HepG2 (cell line): ENCODE results near the gene TGM1.

Experiments used
- EP300 ChIP-seq, 3 experiments: sonication (generic) in 1 of 3; formaldehyde crosslinking in 1 of 3; IDR thresholded peaks; 2 replicates each; pipeline versions ENCODE4 v1.5.1 to v1.6.1; 2011 to 2020; ENCODE audit warnings: low read depth in 2 of 3, low read length in 2 of 3, borderline replicate concordance in 1 of 3, improper control_type of control experiment in 1 of 3, mild to moderate bottlenecking in 1 of 3, missing genetic modification reagents in 1 of 3, moderate library complexity in 1 of 3
- EZH2 ChIP-seq: conservative IDR thresholded peaks from 2 replicates; pipeline ENCODE4 v1.6.1; 2012; ENCODE audit warnings: mild to moderate bottlenecking, low read depth, low read length, moderate library complexity
- GABPA ChIP-seq, 2 experiments: IDR thresholded peaks; 2 replicates each; pipeline ENCODE4 v1.6.1; 2011 to 2016; ENCODE audit warnings: low read depth in 2 of 2, low read length in 1 of 2, missing biosample characterization in 1 of 2, missing genetic modification characterization in 1 of 2
- NFYB ChIP-seq: sonication (generic); formaldehyde crosslinking; IDR thresholded peaks from 2 replicates; pipeline ENCODE4 v1.4.0; 2020; ENCODE audit warnings: missing genetic modification reagents
- REL ChIP-seq: sonication (generic); formaldehyde crosslinking; conservative IDR thresholded peaks from 2 replicates; pipeline ENCODE4 v1.8.0; 2022; ENCODE audit warnings: mild to moderate bottlenecking, missing genetic modification reagents, moderate library complexity
- TBP ChIP-seq: sonication (generic); formaldehyde crosslinking; IDR thresholded peaks from 2 replicates; pipeline ENCODE4 v1.5.0; 2020; ENCODE audit warnings: missing genetic modification reagents
- ZNF138 ChIP-seq: sonication (generic); formaldehyde crosslinking; IDR thresholded peaks from 2 replicates; pipeline ENCODE4 v1.5.0; 2020; ENCODE audit warnings: mild to moderate bottlenecking, low read depth, missing genetic modification reagents
- TF ChIP-seq, protein P1 (sequence below): sonication (generic); formaldehyde crosslinking; IDR thresholded peaks from 2 replicates; pipeline ENCODE4 v1.5.0; 2020; ENCODE audit warnings: mild to moderate bottlenecking, missing genetic modification reagents, moderate library complexity
- TF ChIP-seq, protein P2 (sequence below): IDR thresholded peaks from 2 replicates; pipeline ENCODE4 v1.6.1; 2012; ENCODE audit warnings: low read length, improper control_type of control experiment

DNA sequence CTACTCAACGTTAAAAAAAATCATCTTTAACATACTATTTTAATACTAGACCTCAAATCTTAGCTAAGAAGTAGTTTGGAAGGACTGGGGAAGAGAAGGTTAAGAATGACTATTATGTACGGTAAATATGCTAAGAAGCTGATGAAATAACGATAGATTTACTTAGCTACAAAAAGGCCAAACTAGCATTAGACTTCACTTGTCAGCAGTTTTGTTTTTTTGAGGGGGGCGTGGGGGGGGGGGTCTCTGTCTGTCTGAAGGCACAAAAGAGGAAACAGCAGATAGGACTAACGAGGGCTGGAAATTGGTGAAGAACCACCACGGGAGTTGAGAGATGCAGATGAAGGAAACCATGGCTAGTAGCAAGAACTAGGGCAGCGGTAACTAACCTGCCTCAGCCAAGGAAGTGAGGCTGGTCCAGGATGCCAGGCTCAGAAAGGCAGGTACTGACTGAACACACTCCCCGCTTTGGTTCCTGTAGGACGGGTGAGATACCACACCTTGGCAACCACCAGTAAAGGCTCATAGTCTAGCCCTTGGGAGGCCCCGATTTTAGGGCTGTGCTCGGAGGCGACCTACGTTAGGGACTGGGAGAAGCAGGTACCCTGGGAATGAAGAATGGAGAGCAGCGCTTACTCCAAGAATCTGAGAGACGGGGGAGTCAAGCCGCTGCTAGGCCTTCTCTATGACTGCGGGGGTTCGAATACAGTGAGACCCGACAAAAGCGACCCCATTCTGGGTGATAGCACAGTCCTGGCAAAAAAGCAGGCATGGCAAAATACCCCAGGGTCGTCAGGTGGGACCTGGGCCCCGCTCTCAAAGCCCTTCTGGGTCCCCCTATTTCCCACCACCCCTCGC lies 31.5 kb downstream of the TGM1 start:
- TF ChIP-seq ZNF138: no peak
- no peak for TF ChIP-seq EP300 (IDR thresholded peaks at IDR 0.05; ENCODE audit: low read depth in 2 of 2, low read length in 2 of 2)
- TF ChIP-seq EP300 (CRISPR knock-in tag; IDR thresholded peaks at IDR 0.05; ENCODE audit: borderline replicate concordance): no peak
- no peak for TF ChIP-seq EZH2
- TF ChIP-seq NFYB (CRISPR knock-in tag): no peak
- TF ChIP-seq REL (CRISPR knock-in tag): no peak
- no peak for TF ChIP-seq TBP (CRISPR knock-in tag)
- no peak for TF ChIP-seq GABPA (IDR thresholded peaks at IDR 0.05; ENCODE audit: low read depth, low read length)
- TF ChIP-seq GABPA (CRISPR knock-in tag; IDR thresholded peaks at IDR 0.05; ENCODE audit: low read depth): no peak
- TF ChIP-seq, protein P1, sequence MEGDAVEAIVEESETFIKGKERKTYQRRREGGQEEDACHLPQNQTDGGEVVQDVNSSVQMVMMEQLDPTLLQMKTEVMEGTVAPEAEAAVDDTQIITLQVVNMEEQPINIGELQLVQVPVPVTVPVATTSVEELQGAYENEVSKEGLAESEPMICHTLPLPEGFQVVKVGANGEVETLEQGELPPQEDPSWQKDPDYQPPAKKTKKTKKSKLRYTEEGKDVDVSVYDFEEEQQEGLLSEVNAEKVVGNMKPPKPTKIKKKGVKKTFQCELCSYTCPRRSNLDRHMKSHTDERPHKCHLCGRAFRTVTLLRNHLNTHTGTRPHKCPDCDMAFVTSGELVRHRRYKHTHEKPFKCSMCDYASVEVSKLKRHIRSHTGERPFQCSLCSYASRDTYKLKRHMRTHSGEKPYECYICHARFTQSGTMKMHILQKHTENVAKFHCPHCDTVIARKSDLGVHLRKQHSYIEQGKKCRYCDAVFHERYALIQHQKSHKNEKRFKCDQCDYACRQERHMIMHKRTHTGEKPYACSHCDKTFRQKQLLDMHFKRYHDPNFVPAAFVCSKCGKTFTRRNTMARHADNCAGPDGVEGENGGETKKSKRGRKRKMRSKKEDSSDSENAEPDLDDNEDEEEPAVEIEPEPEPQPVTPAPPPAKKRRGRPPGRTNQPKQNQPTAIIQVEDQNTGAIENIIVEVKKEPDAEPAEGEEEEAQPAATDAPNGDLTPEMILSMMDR (CRISPR knock-in tag): no peak
- TF ChIP-seq, protein P2, sequence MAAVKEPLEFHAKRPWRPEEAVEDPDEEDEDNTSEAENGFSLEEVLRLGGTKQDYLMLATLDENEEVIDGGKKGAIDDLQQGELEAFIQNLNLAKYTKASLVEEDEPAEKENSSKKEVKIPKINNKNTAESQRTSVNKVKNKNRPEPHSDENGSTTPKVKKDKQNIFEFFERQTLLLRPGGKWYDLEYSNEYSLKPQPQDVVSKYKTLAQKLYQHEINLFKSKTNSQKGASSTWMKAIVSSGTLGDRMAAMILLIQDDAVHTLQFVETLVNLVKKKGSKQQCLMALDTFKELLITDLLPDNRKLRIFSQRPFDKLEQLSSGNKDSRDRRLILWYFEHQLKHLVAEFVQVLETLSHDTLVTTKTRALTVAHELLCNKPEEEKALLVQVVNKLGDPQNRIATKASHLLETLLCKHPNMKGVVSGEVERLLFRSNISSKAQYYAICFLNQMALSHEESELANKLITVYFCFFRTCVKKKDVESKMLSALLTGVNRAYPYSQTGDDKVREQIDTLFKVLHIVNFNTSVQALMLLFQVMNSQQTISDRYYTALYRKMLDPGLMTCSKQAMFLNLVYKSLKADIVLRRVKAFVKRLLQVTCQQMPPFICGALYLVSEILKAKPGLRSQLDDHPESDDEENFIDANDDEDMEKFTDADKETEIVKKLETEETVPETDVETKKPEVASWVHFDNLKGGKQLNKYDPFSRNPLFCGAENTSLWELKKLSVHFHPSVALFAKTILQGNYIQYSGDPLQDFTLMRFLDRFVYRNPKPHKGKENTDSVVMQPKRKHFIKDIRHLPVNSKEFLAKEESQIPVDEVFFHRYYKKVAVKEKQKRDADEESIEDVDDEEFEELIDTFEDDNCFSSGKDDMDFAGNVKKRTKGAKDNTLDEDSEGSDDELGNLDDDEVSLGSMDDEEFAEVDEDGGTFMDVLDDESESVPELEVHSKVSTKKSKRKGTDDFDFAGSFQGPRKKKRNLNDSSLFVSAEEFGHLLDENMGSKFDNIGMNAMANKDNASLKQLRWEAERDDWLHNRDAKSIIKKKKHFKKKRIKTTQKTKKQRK: no peak
